Measurements from ENCODE around the gene CDH3. TPM values are rescaled to one million over a fixed set of nuclear protein-coding genes. Genes with fewer than 3 reads are reported as not detected.

CDH3 gene
- total RNA-seq, 2 experiments from 2014 or later = not detected

DNA sequence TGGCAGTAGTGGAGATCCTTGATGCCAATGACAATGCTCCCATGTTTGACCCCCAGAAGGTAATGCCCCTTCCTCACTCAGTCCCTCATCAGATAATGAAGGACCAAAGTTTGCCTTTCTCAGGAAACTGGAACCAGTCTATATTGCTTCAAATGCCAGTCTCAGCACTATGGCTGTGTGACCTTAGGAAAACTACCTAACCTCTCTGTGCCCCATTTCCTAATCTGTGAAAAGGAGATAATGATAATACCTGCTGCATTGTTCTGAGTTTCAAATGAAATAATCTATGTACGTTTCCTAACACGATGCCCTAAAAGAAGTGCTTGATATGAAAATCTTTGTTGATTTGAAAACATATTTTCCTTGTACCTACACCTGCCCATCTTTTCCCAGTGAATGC lies 35.9 kb downstream of the CDH3 start:
- no peaks in the 10 kb centered on the region for H3K4me1 Mint-ChIP-seq (ENCODE audit: low read depth)
- ChIA-PET POLR2A (no interaction called here), CTCF (no interaction called here)
- no peak for DNase-seq
- no peak overlapping the region for H3K27ac Mint-ChIP-seq
- no peak for ATAC-seq
- no peak overlapping the region for H3K4me3 Mint-ChIP-seq
- H3K27me3 Mint-ChIP-seq (ENCODE audit: low read depth) = no peaks in the 10 kb centered on the region
- H3K9me3 Mint-ChIP-seq (ENCODE audit: insufficient read depth) = no peaks in the 10 kb centered on the region
- H3K36me3 Mint-ChIP-seq (ENCODE audit: low read depth) = no peaks in the 10 kb centered on the region

DNA sequence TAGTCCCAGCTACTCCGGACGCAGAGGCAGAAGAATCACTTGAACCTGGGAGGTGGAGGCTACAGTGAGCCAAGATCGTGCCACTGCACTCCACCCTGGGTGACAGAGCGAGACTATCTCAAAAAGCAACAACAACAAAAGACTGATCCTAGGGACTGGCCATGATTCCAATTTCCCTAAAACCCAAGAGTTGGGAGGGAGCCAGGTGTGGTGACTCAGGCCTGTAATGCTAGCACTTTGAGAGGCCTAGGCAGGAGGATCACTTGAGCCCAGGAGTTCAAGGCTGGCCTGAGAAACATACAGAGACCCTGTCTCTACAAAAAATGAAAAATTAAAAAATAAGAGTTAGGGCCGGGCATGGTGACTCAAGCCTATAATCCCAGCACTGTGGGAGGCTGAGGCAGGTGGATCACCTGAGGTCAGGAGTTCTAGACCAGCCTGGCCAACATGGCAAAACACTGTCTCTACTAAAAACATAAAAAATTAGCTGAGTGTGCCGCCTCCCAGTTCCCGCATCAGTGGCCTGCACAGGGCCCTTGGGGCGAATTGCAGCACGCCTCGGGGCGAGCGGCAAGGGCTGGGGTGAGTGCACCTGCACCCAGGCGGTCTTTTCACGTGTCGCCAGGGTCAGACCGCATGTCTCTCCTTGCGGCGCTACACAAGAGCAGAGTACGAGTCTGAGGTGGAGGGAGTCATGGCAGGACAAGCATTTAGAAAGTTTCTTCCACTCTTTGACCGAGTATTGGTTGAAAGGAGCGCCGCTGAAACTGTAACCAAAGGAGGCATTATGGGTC lies 40.8 kb downstream of the CDH3 start:
- no peak for ATAC-seq
- ChIA-PET CTCF (no interaction called here), POLR2A (no interaction called here)
- Mint-ChIP-seq H3K4me3 (no peak overlapping the region), H3K9me3 (ENCODE audit: insufficient read depth) (no peaks in the 10 kb centered on the region), H3K27ac (no peak overlapping the region), H3K36me3 (ENCODE audit: low read depth) (no peaks in the 10 kb centered on the region), H3K4me1 (ENCODE audit: low read depth) (no peaks in the 10 kb centered on the region), H3K27me3 (ENCODE audit: low read depth) (no peaks in the 10 kb centered on the region)
- DNase-seq = no peak

DNA sequence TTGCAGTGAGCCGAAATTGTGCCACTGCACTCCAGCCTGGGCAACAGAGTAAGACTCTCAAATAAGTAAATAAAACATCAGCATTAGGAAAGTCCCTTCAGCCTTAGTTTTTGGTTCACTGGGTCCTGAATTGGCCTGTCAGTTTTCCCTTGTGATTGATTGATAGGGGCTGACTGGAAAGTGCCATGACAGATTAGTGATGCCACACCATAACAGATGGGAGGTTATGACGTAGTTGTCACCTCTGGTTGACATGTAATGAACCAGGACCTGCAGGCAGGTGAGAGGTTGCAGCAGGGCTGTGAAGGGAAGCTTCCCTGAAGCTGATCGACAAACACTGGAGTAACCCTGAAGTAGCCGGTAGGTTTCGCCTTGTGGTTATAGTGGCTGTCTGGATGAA lies 41.8 kb downstream of the CDH3 start:
- ChIA-PET CTCF (no interaction called here), POLR2A (no interaction called here)
- ATAC-seq (no peak), DNase-seq (no peak)
- H3K36me3 Mint-ChIP-seq (ENCODE audit: low read depth) = no peaks in the 10 kb centered on the region
- no peaks in the 10 kb centered on the region for H3K27me3 Mint-ChIP-seq (ENCODE audit: low read depth)
- no peaks in the 10 kb centered on the region for H3K9me3 Mint-ChIP-seq (ENCODE audit: insufficient read depth)
- no peak overlapping the region for H3K4me3 Mint-ChIP-seq
- no peaks in the 10 kb centered on the region for H3K4me1 Mint-ChIP-seq (ENCODE audit: low read depth)
- no peak overlapping the region for H3K27ac Mint-ChIP-seq

DNA sequence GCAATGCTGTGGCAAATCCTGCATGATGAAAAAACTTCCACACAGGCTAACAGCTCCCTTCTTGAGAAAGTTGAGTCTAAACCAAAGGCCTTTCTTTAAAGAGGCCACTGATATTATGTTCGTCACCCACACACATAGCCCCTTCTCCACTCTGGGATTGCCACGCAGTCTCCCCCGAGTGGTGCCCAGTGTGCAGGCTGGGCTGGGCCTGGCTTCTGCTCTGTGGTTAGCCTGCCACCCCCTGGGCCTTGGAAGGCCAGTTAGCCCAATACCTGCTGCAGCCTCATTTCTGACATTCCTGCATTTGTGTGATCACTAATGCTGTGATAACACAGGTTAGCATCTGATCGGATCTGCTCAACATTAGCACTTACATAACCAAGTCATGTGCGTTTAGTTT lies 44.8 kb downstream of the CDH3 start:
- ChIA-PET POLR2A (no interaction called here), CTCF (no interaction called here)
- Mint-ChIP-seq H3K36me3 (ENCODE audit: low read depth) (no peaks in the 10 kb centered on the region), H3K9me3 (ENCODE audit: insufficient read depth) (no peaks in the 10 kb centered on the region), H3K27ac (no peak overlapping the region), H3K4me1 (ENCODE audit: low read depth) (no peaks in the 10 kb centered on the region), H3K27me3 (ENCODE audit: low read depth) (no peaks in the 10 kb centered on the region), H3K4me3 (no peak overlapping the region)
- DNase-seq = no peak
- ATAC-seq = no peak

DNA sequence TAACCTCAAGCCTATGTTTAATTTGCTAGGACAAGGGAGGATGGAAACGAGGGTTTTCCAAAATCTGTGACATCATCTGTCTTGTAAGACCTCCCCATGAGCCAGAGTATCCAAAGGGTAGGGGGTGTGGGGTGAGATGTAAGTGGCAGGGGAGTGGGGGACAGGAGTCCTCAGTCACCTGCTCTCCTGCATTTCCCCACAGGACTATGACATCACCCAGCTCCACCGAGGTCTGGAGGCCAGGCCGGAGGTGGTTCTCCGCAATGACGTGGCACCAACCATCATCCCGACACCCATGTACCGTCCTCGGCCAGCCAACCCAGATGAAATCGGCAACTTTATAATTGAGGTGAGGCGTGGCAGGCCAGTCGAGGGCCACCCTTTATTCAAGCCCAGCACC lies 50.5 kb downstream of the CDH3 start:
- Mint-ChIP-seq H3K9me3 (ENCODE audit: insufficient read depth) (no peaks in the 10 kb centered on the region), H3K27ac (no peak overlapping the region), H3K27me3 (ENCODE audit: low read depth) (no peaks in the 10 kb centered on the region), H3K4me1 (ENCODE audit: low read depth) (no peaks in the 10 kb centered on the region), H3K36me3 (ENCODE audit: low read depth) (no peaks in the 10 kb centered on the region), H3K4me3 (no peak overlapping the region)
- ATAC-seq (no peak), DNase-seq (no peak)
- CTCF ChIA-PET = interaction anchor here (0.9 kb wide), 1 partner anchor 169 kb away, joined by 3 read pairs; no protein-coding TSS in a partner anchor
- POLR2A ChIA-PET = no interaction called here

DNA sequence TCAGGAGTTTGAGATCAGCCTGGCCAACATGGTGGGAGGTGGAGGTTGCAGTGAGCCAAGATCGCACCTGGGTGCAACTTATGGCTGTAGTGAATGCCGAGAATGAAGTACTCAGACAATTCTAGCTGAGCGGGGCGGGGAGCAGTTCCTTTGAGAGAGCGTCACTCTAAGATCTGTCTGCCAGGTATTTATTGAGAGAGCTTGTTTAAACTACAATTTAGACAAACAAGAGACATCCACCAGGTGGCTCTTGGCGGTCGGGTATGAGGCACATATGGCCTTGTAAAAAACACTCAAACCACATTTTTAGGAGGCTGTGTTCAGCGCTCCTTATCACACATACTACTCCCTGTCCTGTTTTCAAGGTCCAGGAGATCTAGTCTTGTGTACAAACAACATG lies 51.4 kb downstream of the CDH3 start:
- no peak overlapping the region for H3K4me3 Mint-ChIP-seq
- no peaks in the 10 kb centered on the region for H3K9me3 Mint-ChIP-seq (ENCODE audit: insufficient read depth)
- no peaks in the 10 kb centered on the region for H3K27me3 Mint-ChIP-seq (ENCODE audit: low read depth)
- no peaks in the 10 kb centered on the region for H3K36me3 Mint-ChIP-seq (ENCODE audit: low read depth)
- no peaks in the 10 kb centered on the region for H3K4me1 Mint-ChIP-seq (ENCODE audit: low read depth)
- H3K27ac Mint-ChIP-seq = no peak overlapping the region
- CTCF ChIA-PET = interaction anchor here (0.9 kb wide), 1 partner anchor 170 kb away, joined by 3 read pairs; no protein-coding TSS in a partner anchor
- ATAC-seq (no peak), DNase-seq (no peak)
- POLR2A ChIA-PET = no interaction called here

DNA sequence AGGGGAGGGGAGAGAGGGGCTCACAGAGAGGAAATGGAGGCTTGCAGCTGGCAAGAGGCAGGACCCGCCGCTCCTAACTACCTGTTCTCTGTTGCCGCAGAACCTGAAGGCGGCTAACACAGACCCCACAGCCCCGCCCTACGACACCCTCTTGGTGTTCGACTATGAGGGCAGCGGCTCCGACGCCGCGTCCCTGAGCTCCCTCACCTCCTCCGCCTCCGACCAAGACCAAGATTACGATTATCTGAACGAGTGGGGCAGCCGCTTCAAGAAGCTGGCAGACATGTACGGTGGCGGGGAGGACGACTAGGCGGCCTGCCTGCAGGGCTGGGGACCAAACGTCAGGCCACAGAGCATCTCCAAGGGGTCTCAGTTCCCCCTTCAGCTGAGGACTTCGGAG lies 53.0 kb downstream of the CDH3 start:
- Mint-ChIP-seq H3K4me1 (ENCODE audit: low read depth) (no peaks in the 10 kb centered on the region), H3K27ac (no peak overlapping the region), H3K4me3 (no peak overlapping the region), H3K36me3 (ENCODE audit: low read depth) (no peaks in the 10 kb centered on the region), H3K27me3 (ENCODE audit: low read depth) (no peaks in the 10 kb centered on the region), H3K9me3 (ENCODE audit: insufficient read depth) (no peaks in the 10 kb centered on the region)
- no peak for ATAC-seq
- POLR2A ChIA-PET = no interaction called here
- DNase-seq = no peak
- CTCF ChIA-PET = no interaction called here

DNA sequence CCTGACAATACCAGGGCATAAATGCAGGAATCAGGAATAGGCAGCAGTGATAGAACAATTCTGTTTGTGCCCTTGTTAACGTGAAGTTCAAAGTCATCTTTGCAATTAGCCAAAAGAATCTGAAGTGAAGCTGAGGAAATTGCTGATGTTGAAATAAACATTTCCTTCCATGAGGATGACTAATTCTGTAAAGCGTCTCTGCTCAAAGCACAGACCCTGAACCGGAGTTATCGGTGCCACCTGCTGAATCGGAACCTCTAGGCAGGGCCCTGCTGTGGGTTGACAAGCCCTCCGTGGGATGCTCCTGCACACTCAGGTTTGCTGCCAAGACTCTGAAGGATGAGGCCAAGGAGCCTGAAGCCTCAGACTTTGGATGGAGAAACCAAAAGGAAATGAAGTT lies 55.0 kb downstream of the CDH3 start:
- CTCF ChIA-PET = no interaction called here
- H3K4me3 Mint-ChIP-seq = no peak overlapping the region

DNA sequence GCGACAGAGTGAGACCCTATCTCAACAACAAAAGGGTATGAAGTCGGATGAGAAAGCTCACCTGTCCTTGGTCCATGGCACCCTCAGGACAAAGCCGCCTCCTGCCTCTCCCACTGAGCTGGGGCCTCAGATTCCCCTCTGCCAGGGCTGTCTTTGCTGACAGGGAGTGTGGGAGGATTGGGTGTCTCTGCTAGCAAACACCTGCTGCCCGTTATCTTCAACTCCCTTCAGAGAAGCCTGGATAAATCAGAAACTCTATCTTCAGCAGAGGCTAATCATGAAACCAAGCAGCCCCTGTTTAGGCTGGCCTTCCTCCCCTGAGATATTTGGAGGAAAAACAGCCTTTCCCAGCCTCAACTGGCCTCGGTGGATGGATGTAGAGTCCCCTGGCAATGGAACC lies 55.7 kb downstream of the CDH3 start:
- H3K36me3 Mint-ChIP-seq (ENCODE audit: low read depth) = no peaks in the 10 kb centered on the region
- DNase-seq = no peak
- H3K9me3 Mint-ChIP-seq (ENCODE audit: insufficient read depth) = no peaks in the 10 kb centered on the region
- POLR2A ChIA-PET = no interaction called here
- no peak overlapping the region for H3K4me3 Mint-ChIP-seq
- no peak overlapping the region for H3K27ac Mint-ChIP-seq
- no peaks in the 10 kb centered on the region for H3K4me1 Mint-ChIP-seq (ENCODE audit: low read depth)
- CTCF ChIA-PET = no interaction called here
- no peaks in the 10 kb centered on the region for H3K27me3 Mint-ChIP-seq (ENCODE audit: low read depth)
- no peak for ATAC-seq

More for the DNA sequence above, 55.0 kb downstream of the CDH3 start:
- H3K27me3 Mint-ChIP-seq (ENCODE audit: low read depth) = no peaks in the 10 kb centered on the region
- no peak overlapping the region for H3K27ac Mint-ChIP-seq
- H3K36me3 Mint-ChIP-seq (ENCODE audit: low read depth) = no peaks in the 10 kb centered on the region
- H3K4me1 Mint-ChIP-seq (ENCODE audit: low read depth) = no peaks in the 10 kb centered on the region
- DNase-seq (no peak), ATAC-seq (no peak)
- H3K9me3 Mint-ChIP-seq (ENCODE audit: insufficient read depth) = no peaks in the 10 kb centered on the region
- POLR2A ChIA-PET = no interaction called here

DNA sequence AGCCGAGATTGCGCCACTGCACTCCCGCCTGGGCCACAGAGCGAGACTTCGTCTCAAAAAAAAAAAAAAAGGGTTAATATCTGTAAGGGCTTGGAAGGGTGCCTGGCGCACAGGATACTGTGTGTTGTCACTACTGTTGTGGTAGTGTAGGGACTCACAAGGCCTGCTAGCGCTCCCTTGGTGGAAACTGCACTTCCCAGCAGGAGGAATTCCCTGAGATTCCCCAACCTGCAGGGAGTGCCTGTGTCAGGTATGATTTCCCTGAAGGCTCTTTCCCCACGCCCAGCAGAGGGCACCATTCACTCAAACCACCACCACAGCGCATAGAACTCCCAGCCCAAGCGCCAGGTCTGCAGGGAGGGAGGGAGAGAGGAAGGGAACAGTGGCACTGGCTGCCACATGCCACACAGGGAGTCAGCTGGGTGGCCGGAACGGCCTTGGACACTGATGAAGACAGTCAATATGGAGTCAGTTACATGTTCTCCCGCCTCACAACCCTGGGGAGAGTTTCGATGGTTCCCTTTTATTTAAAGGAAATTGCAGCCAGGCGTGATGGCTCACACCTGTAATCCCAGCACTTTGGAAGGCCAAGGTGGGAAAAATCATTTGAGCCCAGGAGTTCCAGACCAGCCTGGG lies 59.2 kb downstream of the CDH3 start:
- Mint-ChIP-seq H3K27me3 (ENCODE audit: low read depth) (no peaks in the 10 kb centered on the region), H3K4me1 (ENCODE audit: low read depth) (no peaks in the 10 kb centered on the region), H3K4me3 (no peak overlapping the region), H3K27ac (no peak overlapping the region), H3K9me3 (ENCODE audit: insufficient read depth) (no peaks in the 10 kb centered on the region), H3K36me3 (ENCODE audit: low read depth) (no peaks in the 10 kb centered on the region)
- ATAC-seq = peak; percentile 47
- POLR2A ChIA-PET = interaction anchor here (1.0 kb wide), 1 partner anchor 10 kb away, joined by 3 read pairs; no protein-coding TSS in a partner anchor
- CTCF ChIA-PET = interaction anchor here (0.7 kb wide), 1 partner anchor 177 kb away, joined by 3 read pairs; no protein-coding TSS in a partner anchor
- peak; percentile 68 for DNase-seq

DNA sequence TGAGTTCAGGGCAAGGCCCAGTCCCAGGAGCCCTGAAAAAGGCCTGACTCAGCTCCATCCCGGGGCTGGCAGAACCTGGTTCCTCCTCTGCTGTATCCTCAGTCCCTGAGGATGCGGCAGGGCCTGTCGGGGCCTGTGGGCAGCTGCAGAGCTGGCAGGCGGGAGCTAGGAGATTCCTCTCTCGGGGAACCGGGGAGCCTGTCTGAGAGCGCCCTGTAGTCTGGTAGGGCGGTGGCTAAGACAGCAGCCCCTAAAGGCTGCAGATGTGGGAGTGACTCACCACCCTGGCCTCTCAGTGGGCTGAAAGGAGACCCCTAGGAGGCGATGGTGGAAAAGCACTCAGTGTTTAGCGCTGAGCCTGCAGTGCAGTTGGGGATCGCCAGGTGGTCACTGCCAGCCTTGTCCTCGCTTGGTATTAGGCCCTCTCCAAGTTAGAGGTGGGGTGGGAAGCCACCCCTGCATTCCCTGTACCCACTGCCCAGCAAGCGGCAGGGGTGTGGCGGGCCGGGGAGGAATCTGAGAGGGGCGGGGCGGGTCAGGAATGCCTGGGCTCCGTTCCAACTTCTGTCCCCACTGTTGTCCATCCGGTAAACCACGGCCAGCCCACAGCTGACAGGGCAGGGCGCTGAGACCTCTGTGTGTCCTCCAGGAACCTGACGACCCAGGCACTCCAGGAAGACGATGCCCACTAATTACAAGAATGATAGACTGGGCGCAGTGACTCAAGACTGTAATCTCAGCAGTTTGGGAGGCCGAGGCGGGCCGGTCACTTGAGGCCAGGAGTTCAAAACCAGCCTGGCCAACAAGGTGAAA lies 62.4 kb downstream of the CDH3 start:
- no peaks in the 10 kb centered on the region for H3K9me3 Mint-ChIP-seq (ENCODE audit: insufficient read depth)
- H3K36me3 Mint-ChIP-seq (ENCODE audit: low read depth) = no peaks in the 10 kb centered on the region
- ATAC-seq (no peak), DNase-seq (no peak)
- H3K4me1 Mint-ChIP-seq (ENCODE audit: low read depth) = peaks cover 2% of the 10 kb centered on the region
- peaks cover 4% of the 10 kb centered on the region for H3K27me3 Mint-ChIP-seq (ENCODE audit: low read depth)
- H3K27ac Mint-ChIP-seq = no peak overlapping the region
- ChIA-PET CTCF (interaction anchor here (0.7 kb wide), 1 partner anchor 117 kb away, joined by 3 read pairs; no protein-coding TSS in a partner anchor), POLR2A (no interaction called here)
- H3K4me3 Mint-ChIP-seq = no peak overlapping the region

DNA sequence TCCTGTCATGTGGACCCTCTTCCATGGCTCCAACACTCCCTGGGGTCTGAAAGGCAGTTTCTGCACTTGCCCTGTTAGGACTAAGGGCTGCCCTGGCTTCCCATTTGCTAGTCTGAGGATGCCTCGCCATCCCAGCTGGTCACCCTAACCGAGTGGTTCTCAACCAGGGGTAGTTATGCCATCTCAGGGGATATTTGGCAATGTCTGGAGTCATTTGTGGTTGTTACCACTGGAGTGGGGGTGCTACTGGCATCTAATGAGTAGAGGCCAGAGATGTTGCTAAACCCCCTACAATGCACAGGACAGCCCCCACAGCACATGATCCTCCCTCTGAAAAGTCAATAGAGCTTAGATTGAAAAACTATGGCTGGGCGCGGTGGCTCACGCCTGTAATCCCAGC lies 65.1 kb downstream of the CDH3 start:
- no peak overlapping the region for H3K4me3 Mint-ChIP-seq
- H3K4me1 Mint-ChIP-seq (ENCODE audit: low read depth) = peaks cover 2% of the 10 kb centered on the region
- peaks cover 4% of the 10 kb centered on the region for H3K27me3 Mint-ChIP-seq (ENCODE audit: low read depth)
- CTCF ChIA-PET = no interaction called here
- DNase-seq (no peak), ATAC-seq (no peak)
- no peak overlapping the region for H3K27ac Mint-ChIP-seq
- H3K36me3 Mint-ChIP-seq (ENCODE audit: low read depth) = no peaks in the 10 kb centered on the region
- POLR2A ChIA-PET = no interaction called here
- no peaks in the 10 kb centered on the region for H3K9me3 Mint-ChIP-seq (ENCODE audit: insufficient read depth)
